Uterus (tissue), 2 donors: ENCODE results near the gene PRKAR1B.

ENCODE experiments used
- CTCF ChIP-seq, 4 experiments: fragments of 200-600 bp in 2 of 4; fragments of 450-650 bp in 2 of 4; sonication (generic) in 2 of 4; IDR thresholded peaks; one replicate each; pipeline ENCODE4 v1.5.1; 2016 to 2019; ENCODE audit warnings: antibody characterized with exemption in 4 of 4, mild to moderate bottlenecking in 2 of 4, moderate library complexity in 1 of 4
- POLR2A ChIP-seq, 2 donors: fragments of 450-650 bp; IDR thresholded peaks; one replicate each; pipeline ENCODE4 v1.6.1; 2016; ENCODE audit warnings: antibody characterized with exemption in 2 of 2, mild to moderate bottlenecking in 1 of 2, moderate library complexity in 1 of 2

- TF ChIP-seq POLR2A (IDR thresholded peaks at IDR 0.05) = no peak
- TF ChIP-seq CTCF (IDR thresholded peaks at IDR 0.05) = no peak
Measured at GRCh38 chr7:725223-726005, 1.7 kb downstream of the PRKAR1B start.
